HEK293 (cell line): Measurements from ENCODE around the gene CHD2.
A peak's percentile ranks its signal among the peaks of the same experiment; 100 is the strongest.

Experiments used
- CTCF ChIA-PET: fragments of 350-600 bp; formaldehyde crosslinking; extraction: SDS; loops from one replicate; lab custom pipeline; 2021; ENCODE audit warnings: antibody characterized with exemption; lab: Yijun Ruan, JAX
- POLR2A ChIA-PET: fragments of 300-600 bp; formaldehyde crosslinking; extraction: SDS; loops from one replicate; lab custom pipeline; 2020; ENCODE audit warnings: antibody characterized with exemption, inconsistent platforms; lab: Yijun Ruan, JAX
- H3K27ac ChIP-seq: fragments of 200-500 bp; sonication (Bioruptor generic); 2 replicates; pipeline ENCODE4 v1.5.1; 2014; ENCODE audit warnings: low read depth, low read length, control low read depth, inconsistent platforms; ENCODE audit errors: extremely low read depth
- H3K36me3 ChIP-seq, 2 experiments: fragments of 200-500 bp in 1 of 2; sonication (Bioruptor generic) in 1 of 2; 1 replicate in 1 of 2; 2 replicates in 1 of 2; pipeline ENCODE4 v1.5.1; 2014 to 2017; ENCODE audit warnings: inconsistent platforms in 2 of 2, low read length in 2 of 2; ENCODE audit not compliant: control insufficient read depth in 2 of 2, insufficient read depth in 1 of 2
- H3K4me1 ChIP-seq: fragments of 200-500 bp; sonication (Bioruptor generic); 2 replicates; pipeline ENCODE4 v1.5.1; 2014; ENCODE audit warnings: mild to moderate bottlenecking, low read length, inconsistent platforms; ENCODE audit not compliant: control insufficient read depth, insufficient read depth
- H3K4me3 ChIP-seq: 2 replicates; pipeline ENCODE4 v1.5.1; 2011; ENCODE audit warnings: low read depth, mild to moderate bottlenecking, control low read depth, low read length, moderate library complexity
- H3K9me3 ChIP-seq: fragments of 200-500 bp; sonication (Bioruptor generic); 2 replicates; pipeline ENCODE4 v1.5.1; 2014; ENCODE audit warnings: low read depth, low read length, inconsistent platforms; ENCODE audit not compliant: control insufficient read depth, insufficient read depth
- GLI2 ChIP-seq: fragments of 450-650 bp; formaldehyde crosslinking; IDR thresholded peaks from 2 replicates; pipeline ENCODE4; 2017; ENCODE audit warnings: missing biosample characterization, missing genetic modification characterization, low read depth, borderline replicate concordance
- GLIS1 ChIP-seq: fragments of 450-650 bp; formaldehyde crosslinking; IDR thresholded peaks from 2 replicates; pipeline ENCODE4 v1.5.1; 2016; ENCODE audit warnings: missing biosample characterization, missing genetic modification characterization
- GLIS2 ChIP-seq: fragments of 450-650 bp; formaldehyde crosslinking; IDR thresholded peaks from 2 replicates; pipeline ENCODE4 v1.5.1; 2016; ENCODE audit warnings: missing biosample characterization, missing genetic modification characterization
- HOXA7 ChIP-seq: sonication (generic); formaldehyde crosslinking; IDR thresholded peaks from 2 replicates; pipeline ENCODE4 v1.8.1; 2022; ENCODE audit warnings: missing genetic modification reagents, borderline replicate concordance
- HOXC10 ChIP-seq: sonication (generic); formaldehyde crosslinking; IDR thresholded peaks from 2 replicates; pipeline ENCODE4 v1.8.1; 2023; ENCODE audit warnings: mild to moderate bottlenecking, missing genetic modification reagents
- SETDB1 ChIP-seq: IDR thresholded peaks from one replicate; pipeline ENCODE4 v1.6.1; 2017; ENCODE audit warnings: mild to moderate bottlenecking, low read length, moderate library complexity, mixed read lengths; ENCODE audit not compliant: insufficient read length
- SP2 ChIP-seq: fragments of 450-650 bp; formaldehyde crosslinking; IDR thresholded peaks from 2 replicates; pipeline ENCODE4 v1.5.1; 2016; ENCODE audit warnings: missing biosample characterization, missing genetic modification characterization
- ZEB2 ChIP-seq: fragments of 450-650 bp; formaldehyde crosslinking; IDR thresholded peaks from 2 replicates; pipeline ENCODE4 v1.5.1; 2016; ENCODE audit warnings: missing biosample characterization, missing genetic modification characterization
- ZNF140 ChIP-seq: fragments of 450-650 bp; formaldehyde crosslinking; IDR thresholded peaks from 2 replicates; pipeline ENCODE4 v1.5.1; 2016; ENCODE audit warnings: missing biosample characterization, missing genetic modification characterization
- ZNF175 ChIP-seq: fragments of 450-650 bp; formaldehyde crosslinking; IDR thresholded peaks from 2 replicates; pipeline ENCODE4 v1.5.1; 2016; ENCODE audit warnings: missing biosample characterization, missing genetic modification characterization
- ZNF391 ChIP-seq: fragments of 450-650 bp; formaldehyde crosslinking; IDR thresholded peaks from 2 replicates; pipeline ENCODE4 v1.5.1; 2016; ENCODE audit warnings: low read depth, missing biosample characterization, missing genetic modification characterization, borderline replicate concordance
- ZNF501 ChIP-seq: fragments of 450-650 bp; formaldehyde crosslinking; IDR thresholded peaks from 2 replicates; pipeline ENCODE4 v1.5.1; 2016; ENCODE audit warnings: missing biosample characterization, missing genetic modification characterization
- ZNF530 ChIP-seq: fragments of 450-650 bp; formaldehyde crosslinking; IDR thresholded peaks from 2 replicates; pipeline ENCODE4 v1.5.1; 2016; ENCODE audit warnings: low read depth, missing biosample characterization, missing genetic modification characterization
- ZNF571 ChIP-seq: fragments of 450-650 bp; formaldehyde crosslinking; IDR thresholded peaks from 2 replicates; pipeline ENCODE4 v1.5.0; 2017; ENCODE audit warnings: missing biosample characterization, missing genetic modification characterization
- ZNF610 ChIP-seq: fragments of 450-650 bp; formaldehyde crosslinking; IDR thresholded peaks from 2 replicates; pipeline ENCODE4 v1.5.1; 2016; ENCODE audit warnings: missing biosample characterization, missing genetic modification characterization, borderline replicate concordance
- ZNF629 ChIP-seq: fragments of 450-650 bp; formaldehyde crosslinking; IDR thresholded peaks from 2 replicates; pipeline ENCODE4 v1.5.1; 2017; ENCODE audit warnings: missing biosample characterization, missing genetic modification characterization
- ZNF701 ChIP-seq: fragments of 450-650 bp; formaldehyde crosslinking; IDR thresholded peaks from 2 replicates; pipeline ENCODE4 v1.5.1; 2016; ENCODE audit warnings: missing biosample characterization, missing genetic modification characterization
- ZNF747 ChIP-seq: fragments of 450-650 bp; formaldehyde crosslinking; IDR thresholded peaks from 2 replicates; pipeline ENCODE4 v1.5.1; 2016; ENCODE audit warnings: missing biosample characterization, missing genetic modification characterization
- ZNF837 ChIP-seq: fragments of 450-650 bp; formaldehyde crosslinking; IDR thresholded peaks from 2 replicates; pipeline ENCODE4 v1.5.1; 2016; ENCODE audit warnings: missing biosample characterization, missing genetic modification characterization
- ZSCAN30 ChIP-seq: fragments of 450-650 bp; IDR thresholded peaks from 2 replicates; pipeline ENCODE4 v1.5.1; 2018; ENCODE audit warnings: missing biosample characterization, mild to moderate bottlenecking, missing genetic modification characterization, moderate library complexity
- ZSCAN4 ChIP-seq: fragments of 450-650 bp; formaldehyde crosslinking; IDR thresholded peaks from 2 replicates; pipeline ENCODE4 v1.5.1; 2017; ENCODE audit warnings: missing biosample characterization, missing genetic modification characterization
- TF ChIP-seq, protein P1 (sequence below): fragments of 450-650 bp; formaldehyde crosslinking; IDR thresholded peaks from 2 replicates; pipeline ENCODE4 v1.5.1; 2016; ENCODE audit warnings: missing biosample characterization, missing genetic modification characterization, low read depth
- TF ChIP-seq, protein P2 (sequence below): fragments of 450-650 bp; formaldehyde crosslinking; IDR thresholded peaks from 2 replicates; pipeline ENCODE4 v1.5.1; 2016; ENCODE audit warnings: missing biosample characterization, missing genetic modification characterization

The CHD2 gene

DNA sequence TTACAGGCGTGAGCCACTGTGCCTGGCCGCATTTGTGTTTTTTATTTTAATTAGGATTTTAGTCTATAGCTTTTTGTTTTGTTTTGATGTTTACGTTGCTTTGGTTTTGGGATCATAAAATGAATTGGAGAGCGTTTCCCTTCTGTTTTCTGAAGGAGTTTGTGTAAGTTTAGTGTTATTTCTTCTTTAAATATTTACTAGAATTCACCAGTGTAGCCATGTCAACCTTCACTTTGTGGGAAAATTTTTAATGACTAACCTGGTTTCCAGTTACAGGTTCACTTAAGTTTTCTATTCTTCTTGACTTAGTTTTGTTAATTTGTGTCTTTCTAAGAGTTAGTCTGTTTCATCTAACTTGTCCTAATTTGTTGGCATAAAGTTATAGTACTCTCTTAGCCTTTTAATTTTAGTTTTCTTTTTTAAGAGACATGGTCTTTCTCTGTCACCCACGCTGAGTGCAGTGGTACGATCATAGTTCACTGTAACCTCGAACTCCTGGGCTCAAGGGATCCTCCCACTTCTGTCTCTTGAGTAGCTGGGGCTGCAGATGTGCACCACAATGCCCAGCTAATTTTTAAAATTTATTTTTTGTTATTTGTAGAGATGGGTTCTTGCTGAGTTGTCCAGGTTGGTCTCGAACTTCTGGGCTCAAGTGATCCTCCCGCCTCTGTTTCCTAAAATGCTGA lies 61.0 kb downstream of the CHD2 start:
- Histone ChIP-seq H3K9me3 (no peaks in the 10 kb centered on the region), H3K4me3 (no peak overlapping the region), H3K4me1 (no peaks in the 10 kb centered on the region), H3K36me3 (peaks cover 73 to 86% of the 10 kb centered on the region in 2 experiments), H3K27ac (no peak overlapping the region)
- no peak for TF ChIP-seq ZNF391 (tag by site-specific recombination)
- ChIA-PET CTCF (no interaction called here), POLR2A (interaction anchor here (0.6 kb wide), 2 partner anchors 9 to 730 kb away, joined by 3 to 5 read pairs; no protein-coding TSS in a partner anchor)

GRCh38 chr15:92962914-92963313 lies 62.8 kb downstream of the CHD2 start:
- no peak overlapping the region for H3K27ac ChIP-seq
- no peak for TF ChIP-seq ZSCAN4 (tag by site-specific recombination)
- TF ChIP-seq SETDB1, result peak; percentile 54
- peaks cover 71 to 85% of the 10 kb centered on the region in 2 experiments for H3K36me3 ChIP-seq
- H3K4me1 ChIP-seq, result no peaks in the 10 kb centered on the region
- POLR2A ChIA-PET, result no interaction called here
- H3K9me3 ChIP-seq, result no peaks in the 10 kb centered on the region
- no peak overlapping the region for H3K4me3 ChIP-seq
- CTCF ChIA-PET, result no interaction called here

- CTCF ChIA-PET, result interaction anchor here (0.8 to 1.9 kb wide), 2 partner anchors 9 to 167 kb away, joined by 3 to 7 read pairs; no protein-coding TSS in a partner anchor
- H3K9me3 ChIP-seq, result no peaks in the 10 kb centered on the region
- TF ChIP-seq, protein P1, sequence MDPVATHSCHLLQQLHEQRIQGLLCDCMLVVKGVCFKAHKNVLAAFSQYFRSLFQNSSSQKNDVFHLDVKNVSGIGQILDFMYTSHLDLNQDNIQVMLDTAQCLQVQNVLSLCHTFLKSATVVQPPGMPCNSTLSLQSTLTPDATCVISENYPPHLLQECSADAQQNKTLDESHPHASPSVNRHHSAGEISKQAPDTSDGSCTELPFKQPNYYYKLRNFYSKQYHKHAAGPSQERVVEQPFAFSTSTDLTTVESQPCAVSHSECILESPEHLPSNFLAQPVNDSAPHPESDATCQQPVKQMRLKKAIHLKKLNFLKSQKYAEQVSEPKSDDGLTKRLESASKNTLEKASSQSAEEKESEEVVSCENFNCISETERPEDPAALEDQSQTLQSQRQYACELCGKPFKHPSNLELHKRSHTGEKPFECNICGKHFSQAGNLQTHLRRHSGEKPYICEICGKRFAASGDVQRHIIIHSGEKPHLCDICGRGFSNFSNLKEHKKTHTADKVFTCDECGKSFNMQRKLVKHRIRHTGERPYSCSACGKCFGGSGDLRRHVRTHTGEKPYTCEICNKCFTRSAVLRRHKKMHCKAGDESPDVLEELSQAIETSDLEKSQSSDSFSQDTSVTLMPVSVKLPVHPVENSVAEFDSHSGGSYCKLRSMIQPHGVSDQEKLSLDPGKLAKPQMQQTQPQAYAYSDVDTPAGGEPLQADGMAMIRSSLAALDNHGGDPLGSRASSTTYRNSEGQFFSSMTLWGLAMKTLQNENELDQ, result no peak
- TF ChIP-seq SP2 (no peak), ZNF571 (tag by site-specific recombination) (no peak), ZNF701 (tag by site-specific recombination) (no peak), ZSCAN30 (tag by site-specific recombination) (no peak), ZNF837 (tag by site-specific recombination) (no peak), GLI2 (tag by site-specific recombination) (no peak), ZNF629 (tag by site-specific recombination) (no peak)
- peaks cover 72 to 89% of the 10 kb centered on the region in 2 experiments for H3K36me3 ChIP-seq
- no peak overlapping the region for H3K4me3 ChIP-seq
- POLR2A ChIA-PET, result no interaction called here
- no peaks in the 10 kb centered on the region for H3K4me1 ChIP-seq
- no peak overlapping the region for H3K27ac ChIP-seq
Observed at GRCh38 chr15:92963794-92964193, 63.7 kb downstream of the CHD2 start.

GRCh38 chr15:92968926-92969651 lies 69.0 kb downstream of the CHD2 start:
- peaks cover 80 to 81% of the 10 kb centered on the region in 2 experiments for H3K36me3 ChIP-seq
- no peaks in the 10 kb centered on the region for H3K4me1 ChIP-seq
- TF ChIP-seq ZEB2 (tag by site-specific recombination), result no peak
- no peak for TF ChIP-seq ZNF610 (tag by site-specific recombination)
- TF ChIP-seq GLIS2 (tag by site-specific recombination), result no peak
- TF ChIP-seq ZNF747 (tag by site-specific recombination), result no peak
- TF ChIP-seq ZNF175, result no peak
- no peak for TF ChIP-seq ZNF140
- TF ChIP-seq GLIS1, result no peak
- TF ChIP-seq, protein P2, sequence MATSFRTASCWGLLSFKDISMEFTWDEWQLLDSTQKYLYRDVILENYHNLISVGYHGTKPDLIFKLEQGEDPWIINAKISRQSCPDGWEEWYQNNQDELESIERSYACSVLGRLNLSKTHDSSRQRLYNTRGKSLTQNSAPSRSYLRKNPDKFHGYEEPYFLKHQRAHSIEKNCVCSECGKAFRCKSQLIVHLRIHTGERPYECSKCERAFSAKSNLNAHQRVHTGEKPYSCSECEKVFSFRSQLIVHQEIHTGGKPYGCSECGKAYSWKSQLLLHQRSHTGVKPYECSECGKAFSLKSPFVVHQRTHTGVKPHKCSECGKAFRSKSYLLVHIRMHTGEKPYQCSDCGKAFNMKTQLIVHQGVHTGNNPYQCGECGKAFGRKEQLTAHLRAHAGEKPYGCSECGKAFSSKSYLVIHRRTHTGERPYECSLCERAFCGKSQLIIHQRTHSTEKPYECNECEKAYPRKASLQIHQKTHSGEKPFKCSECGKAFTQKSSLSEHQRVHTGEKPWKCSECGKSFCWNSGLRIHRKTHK, result no peak
- no peak for TF ChIP-seq ZNF530 (tag by site-specific recombination)
- no peak for TF ChIP-seq HOXC10 (CRISPR knock-in tag)
- no peak for TF ChIP-seq HOXA7
- TF ChIP-seq ZNF501 (tag by site-specific recombination), result no peak

More at GRCh38 chr15:92968926-92969651, 69.0 kb downstream of the CHD2 start:
- ChIA-PET CTCF (interaction anchor here (0.6 kb wide), 1 partner anchor 370 kb away, joined by 3 read pairs; no protein-coding TSS in a partner anchor), POLR2A (no interaction called here)
- Histone ChIP-seq H3K27ac (no peak overlapping the region), H3K9me3 (no peaks in the 10 kb centered on the region), H3K4me3 (no peak overlapping the region)
